HG03108 (cell line): ENCODE measurements around the gene INPP5A.

ENCODE experiments used
- ATAC-seq: cut with Tn5 transposase; IDR thresholded peaks from one replicate; pipeline ENCODE4 v1.9.1; 2021; ENCODE audit warnings: moderate library complexity; ENCODE audit not compliant: unreplicated experiment

Gene INPP5A

GRCh38 chr10:132826524-132827422 is 289.2 kb downstream of the INPP5A start:
- no peak for ATAC-seq

- no peak for ATAC-seq
Observed at GRCh38 chr10:132827423-132827789, 289.8 kb downstream of the INPP5A start.

GRCh38 chr10:132827861-132828539 is 290.4 kb downstream of the INPP5A start:
- no peak for ATAC-seq

- no peak for ATAC-seq
Observed at GRCh38 chr10:132828681-132829080, 291.1 kb downstream of the INPP5A start.

GRCh38 chr10:132829403-132829802 is 291.8 kb downstream of the INPP5A start:
- no peak for ATAC-seq

GRCh38 chr10:132832186-132832969 is 294.8 kb downstream of the INPP5A start:
- no peak for ATAC-seq
